Activated CD4-positive, alpha-beta T cell treated with anti-CD3 and anti-CD28 coated beads, Interleukin-2, amount 50 U/mL, for 48 hours (primary cell): ENCODE results near the gene GFPT2.
"Not testable (repeated sequence)": the region's sequence is repeated elsewhere in the genome, so short reads cannot be mapped to it uniquely, and the experiment has no call there.

Source experiments
- DNase-seq, 2 experiments: peaks; one replicate each; pipeline ENCODE4 v3.0.0-alpha.2; 2020

Gene GFPT2

GRCh38 chr5:180303226-180304015 lies 49.7 kb downstream of the GFPT2 start:
- DNase-seq = no peak

GRCh38 chr5:180302256-180302655 lies 50.9 kb downstream of the GFPT2 start:
- no peak for DNase-seq

GRCh38 chr5:180301253-180301652 lies 51.9 kb downstream of the GFPT2 start:
- DNase-seq = no peak

- no peak for DNase-seq
These were observed 53.6 kb downstream of the GFPT2 start for GRCh38 chr5:180299526-180299925.

- not testable (repeated sequence) for DNase-seq
These were observed 54.1 kb downstream of the GFPT2 start for GRCh38 chr5:180299014-180299413.

- DNase-seq = no peak
These were observed 55.4 kb downstream of the GFPT2 start for GRCh38 chr5:180297587-180298282.

GRCh38 chr5:180296771-180297170 lies 56.4 kb downstream of the GFPT2 start:
- no peak for DNase-seq

- no peak for DNase-seq
These were observed 58.1 kb downstream of the GFPT2 start for GRCh38 chr5:180294913-180295555.

- DNase-seq = no peak
These were observed 58.7 kb downstream of the GFPT2 start for GRCh38 chr5:180294411-180294810.

GRCh38 chr5:180291943-180292831 lies 60.9 kb downstream of the GFPT2 start, which contains the start of gene MAPK9:
Gene MAPK9, minus strand, starts transcription at chr5:180292083. Its CDS starts 11,522 bp downstream, at chr5:180280561.
- DNase-seq = peak; percentile 81

GRCh38 chr5:180291234-180291940 lies 61.7 kb downstream of the GFPT2 start:
- peak; percentile 20 to 24 for DNase-seq

- no peak for DNase-seq
These were observed 62.4 kb downstream of the GFPT2 start for GRCh38 chr5:180290568-180291233.

- DNase-seq = no peak
These were observed 63.2 kb downstream of the GFPT2 start for GRCh38 chr5:180289966-180290365.

- no peak for DNase-seq
These were observed 63.7 kb downstream of the GFPT2 start for GRCh38 chr5:180289433-180289832.

GRCh38 chr5:180287868-180288267 lies 65.3 kb downstream of the GFPT2 start:
- no peak for DNase-seq

- no peak for DNase-seq
These were observed 65.7 kb downstream of the GFPT2 start for GRCh38 chr5:180287404-180287803.

GRCh38 chr5:180284149-180284548 lies 69.0 kb downstream of the GFPT2 start:
- no peak for DNase-seq

- no peak for DNase-seq
These were observed 70.0 kb downstream of the GFPT2 start for GRCh38 chr5:180283026-180283615.

GRCh38 chr5:180282281-180282680 lies 70.9 kb downstream of the GFPT2 start:
- no peak for DNase-seq

- DNase-seq = no peak
These were observed 71.4 kb downstream of the GFPT2 start for GRCh38 chr5:180281706-180282105.

GRCh38 chr5:180274695-180275094 lies 78.4 kb downstream of the GFPT2 start:
- DNase-seq = no peak
